ENCODE measurements around the gene ACAP3.

DNA sequence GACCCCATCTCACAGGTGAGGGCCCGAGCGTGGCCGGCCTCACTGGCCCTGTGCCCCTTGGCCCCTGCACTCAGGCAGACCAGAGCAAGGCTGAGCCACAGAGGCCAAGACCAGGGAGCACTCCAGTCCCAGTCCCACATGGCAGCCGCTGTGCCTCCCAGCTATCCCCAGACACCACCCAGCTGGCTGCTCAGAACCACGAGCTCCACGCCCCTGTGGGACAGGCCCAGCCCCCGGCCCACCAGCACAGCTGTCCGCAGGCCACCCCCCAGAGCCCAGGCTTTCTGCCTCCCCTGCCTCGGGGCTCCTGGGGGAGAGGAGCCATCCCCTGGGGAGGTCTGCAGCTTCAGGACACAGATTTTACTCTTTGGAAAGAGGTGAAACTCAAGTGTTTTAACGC is 52.1 kb downstream of the ACAP3 start:
- TF ChIP-seq POLR2A (IDR thresholded peaks at IDR 0.05) = no peak
- TF ChIP-seq, protein P1, sequence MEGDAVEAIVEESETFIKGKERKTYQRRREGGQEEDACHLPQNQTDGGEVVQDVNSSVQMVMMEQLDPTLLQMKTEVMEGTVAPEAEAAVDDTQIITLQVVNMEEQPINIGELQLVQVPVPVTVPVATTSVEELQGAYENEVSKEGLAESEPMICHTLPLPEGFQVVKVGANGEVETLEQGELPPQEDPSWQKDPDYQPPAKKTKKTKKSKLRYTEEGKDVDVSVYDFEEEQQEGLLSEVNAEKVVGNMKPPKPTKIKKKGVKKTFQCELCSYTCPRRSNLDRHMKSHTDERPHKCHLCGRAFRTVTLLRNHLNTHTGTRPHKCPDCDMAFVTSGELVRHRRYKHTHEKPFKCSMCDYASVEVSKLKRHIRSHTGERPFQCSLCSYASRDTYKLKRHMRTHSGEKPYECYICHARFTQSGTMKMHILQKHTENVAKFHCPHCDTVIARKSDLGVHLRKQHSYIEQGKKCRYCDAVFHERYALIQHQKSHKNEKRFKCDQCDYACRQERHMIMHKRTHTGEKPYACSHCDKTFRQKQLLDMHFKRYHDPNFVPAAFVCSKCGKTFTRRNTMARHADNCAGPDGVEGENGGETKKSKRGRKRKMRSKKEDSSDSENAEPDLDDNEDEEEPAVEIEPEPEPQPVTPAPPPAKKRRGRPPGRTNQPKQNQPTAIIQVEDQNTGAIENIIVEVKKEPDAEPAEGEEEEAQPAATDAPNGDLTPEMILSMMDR (IDR thresholded peaks at IDR 0.05) = no peak

Measured in breast epithelium (tissue), 3 donors.